LoVo (cell line): ENCODE measurements around the gene MIS12.

Experiments
- DNase-seq: peaks from one replicate; pipeline ENCODE4 v3.0.0-alpha.2; 2016; ENCODE audit warnings: low spot score

Gene MIS12

DNA sequence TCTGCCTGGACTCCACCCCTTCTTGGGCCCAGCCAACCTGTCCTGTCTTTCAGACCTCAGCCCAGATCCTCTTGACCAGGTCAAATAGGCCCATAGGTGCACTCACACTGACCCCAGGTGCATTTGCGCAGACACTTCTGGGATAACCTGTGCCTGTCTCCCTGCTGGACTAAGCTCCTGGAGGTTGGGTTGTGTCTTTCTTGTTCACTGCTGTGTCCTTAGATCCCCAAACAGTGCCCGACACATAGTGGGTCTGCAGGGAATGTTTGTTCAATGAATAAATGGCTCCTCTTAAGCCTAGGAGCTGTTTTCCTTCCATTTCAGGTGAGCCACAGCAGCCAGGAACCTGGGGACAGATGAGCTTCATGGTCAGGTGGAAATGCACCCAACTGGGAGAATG, 49.1 kb downstream of the MIS12 start:
- DNase-seq, result no peak

DNA sequence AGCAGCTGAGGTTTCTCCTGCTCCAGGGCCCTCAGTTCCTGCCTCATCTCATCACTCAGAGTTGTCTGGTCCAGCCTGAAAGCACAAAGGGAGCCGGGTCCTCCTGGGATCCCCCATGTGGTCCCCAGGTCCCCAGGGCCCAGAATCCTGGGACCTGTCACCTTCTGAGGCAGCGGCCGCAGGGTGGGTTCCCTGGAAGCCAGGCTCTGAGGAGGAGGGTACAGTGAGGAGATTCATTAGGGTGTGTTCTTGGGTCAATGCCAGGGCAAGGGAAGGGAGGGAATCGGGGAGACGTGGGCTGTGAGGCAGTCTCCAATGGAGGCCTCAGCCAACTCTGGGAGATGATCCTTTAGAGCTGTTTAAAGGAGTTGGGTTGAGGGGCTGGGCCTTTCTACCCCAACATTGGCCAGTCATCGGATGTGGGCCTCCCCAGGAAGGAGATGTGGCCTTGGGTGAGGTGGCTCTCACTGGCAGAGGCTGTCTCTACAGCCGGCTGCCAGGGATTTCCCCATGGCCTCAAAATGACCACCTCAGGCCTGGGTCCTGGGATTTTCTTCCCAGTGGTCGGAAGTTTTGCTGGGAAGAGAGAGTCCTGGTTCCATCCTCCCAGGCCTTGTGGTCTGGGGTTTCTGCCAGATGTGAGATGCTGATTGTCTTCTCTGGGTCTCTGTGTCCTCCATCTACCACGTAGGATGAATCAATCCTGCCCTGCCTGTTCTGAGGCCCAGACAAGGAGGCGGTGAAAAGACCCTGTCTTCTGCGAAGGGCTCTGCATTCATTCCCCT, 50.7 kb downstream of the MIS12 start:
- no peak for DNase-seq

GRCh38 chr17:5539286-5539685, 52.9 kb downstream of the MIS12 start:
- DNase-seq, result no peak

DNA sequence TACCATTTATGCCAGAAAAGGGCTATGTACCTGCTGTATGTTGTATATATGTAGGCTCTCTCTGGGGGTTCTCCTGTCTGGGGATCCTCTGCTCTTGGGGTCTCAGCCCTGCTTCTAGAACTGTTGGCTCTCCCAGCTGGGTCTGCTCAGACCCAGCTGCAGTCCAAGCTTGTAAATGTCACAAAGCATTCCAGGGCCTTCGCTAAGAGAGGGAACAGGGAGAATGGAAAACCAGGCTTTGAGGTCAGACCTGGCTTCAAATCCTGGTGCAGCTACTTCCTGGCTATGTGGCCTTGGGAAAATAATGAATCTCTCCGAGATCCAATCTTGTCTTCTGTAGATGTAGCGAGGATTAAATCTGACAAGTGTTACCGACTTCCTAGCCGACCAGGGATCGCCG, 54.0 kb downstream of the MIS12 start:
- DNase-seq, result no peak
